GM12864 (cell line): Measurements from ENCODE around the gene ANO3.

Experiments used
- DNase-seq: peaks from one replicate; pipeline ENCODE4 v3.0.0-alpha.2; 2011; ENCODE audit warnings: low read depth
- H3K4me3 ChIP-seq: 2 replicates; pipeline ENCODE4 v1.5.1; 2011; ENCODE audit warnings: mild to moderate bottlenecking, low read depth, low read length, control low read depth
- TF ChIP-seq, protein P1 (sequence below): IDR thresholded peaks from 2 replicates; pipeline ENCODE4 v1.5.1; 2011; ENCODE audit warnings: low read depth, mild to moderate bottlenecking, moderate library complexity, low read length, control low read depth, inconsistent platforms; ENCODE audit errors: missing control alignments

Gene ANO3

DNA sequence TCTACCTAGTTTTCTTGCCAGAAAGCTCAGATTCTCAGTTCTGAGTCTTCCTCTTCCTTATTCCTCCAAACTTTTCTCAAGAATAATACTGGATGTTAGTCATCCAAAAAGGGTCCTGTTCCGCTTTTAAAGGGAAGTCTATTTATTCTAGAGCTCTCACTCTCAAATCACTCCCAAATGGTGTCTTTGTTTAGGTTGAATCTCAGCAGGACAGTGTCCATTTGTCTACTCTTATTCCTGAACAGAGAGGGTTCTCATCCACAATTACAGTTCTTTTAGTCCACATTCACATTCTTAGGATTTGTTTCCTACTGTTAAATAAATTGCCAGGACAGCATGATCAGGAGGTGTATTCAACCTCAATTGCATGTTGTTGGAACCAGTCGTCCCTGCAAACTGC is 178.8 kb downstream of the ANO3 start:
- H3K4me3 ChIP-seq, result no peak overlapping the region
- TF ChIP-seq, protein P1, sequence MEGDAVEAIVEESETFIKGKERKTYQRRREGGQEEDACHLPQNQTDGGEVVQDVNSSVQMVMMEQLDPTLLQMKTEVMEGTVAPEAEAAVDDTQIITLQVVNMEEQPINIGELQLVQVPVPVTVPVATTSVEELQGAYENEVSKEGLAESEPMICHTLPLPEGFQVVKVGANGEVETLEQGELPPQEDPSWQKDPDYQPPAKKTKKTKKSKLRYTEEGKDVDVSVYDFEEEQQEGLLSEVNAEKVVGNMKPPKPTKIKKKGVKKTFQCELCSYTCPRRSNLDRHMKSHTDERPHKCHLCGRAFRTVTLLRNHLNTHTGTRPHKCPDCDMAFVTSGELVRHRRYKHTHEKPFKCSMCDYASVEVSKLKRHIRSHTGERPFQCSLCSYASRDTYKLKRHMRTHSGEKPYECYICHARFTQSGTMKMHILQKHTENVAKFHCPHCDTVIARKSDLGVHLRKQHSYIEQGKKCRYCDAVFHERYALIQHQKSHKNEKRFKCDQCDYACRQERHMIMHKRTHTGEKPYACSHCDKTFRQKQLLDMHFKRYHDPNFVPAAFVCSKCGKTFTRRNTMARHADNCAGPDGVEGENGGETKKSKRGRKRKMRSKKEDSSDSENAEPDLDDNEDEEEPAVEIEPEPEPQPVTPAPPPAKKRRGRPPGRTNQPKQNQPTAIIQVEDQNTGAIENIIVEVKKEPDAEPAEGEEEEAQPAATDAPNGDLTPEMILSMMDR, result no peak
- no peak for DNase-seq

DNA sequence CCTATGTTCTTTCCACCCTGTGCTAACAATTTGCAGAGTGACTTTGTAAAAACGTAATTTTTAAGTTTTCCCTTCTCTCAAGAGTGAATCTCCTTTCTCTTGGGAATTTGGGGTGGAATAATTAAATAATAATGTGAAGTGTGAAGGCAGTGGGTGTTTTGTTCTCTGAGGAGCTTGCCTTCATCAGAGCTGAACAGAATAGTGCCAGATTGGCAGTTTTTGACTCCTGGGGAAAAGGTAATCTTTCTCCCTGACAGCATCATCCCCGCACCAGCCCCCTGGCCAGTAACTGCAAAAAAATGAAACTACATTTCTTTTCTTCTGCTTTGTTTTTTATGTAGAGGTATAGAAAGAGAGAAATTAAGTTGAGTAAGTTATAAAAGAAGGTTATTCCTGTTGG is 180.3 kb downstream of the ANO3 start:
- no peak for DNase-seq
- TF ChIP-seq, protein P1, result no peak
- no peak overlapping the region for H3K4me3 ChIP-seq

DNA sequence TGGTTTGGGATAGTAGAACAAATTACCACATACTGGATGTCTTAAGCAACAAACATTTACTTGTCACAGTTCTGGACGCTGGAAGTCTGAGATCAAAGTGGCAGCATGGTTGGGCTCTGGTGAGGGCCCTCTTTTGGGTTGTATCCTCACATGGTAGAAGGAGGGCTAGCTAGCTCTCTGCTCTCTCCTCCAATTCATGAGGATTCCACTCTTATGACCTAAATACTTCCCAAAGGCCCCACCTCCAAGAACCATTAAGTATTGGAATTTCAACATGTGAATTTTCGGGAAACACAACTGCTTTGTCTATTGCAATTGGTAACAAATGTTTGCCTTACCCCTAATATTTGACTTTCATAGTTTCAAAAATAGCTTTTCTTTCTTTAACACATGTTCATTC is 187.5 kb downstream of the ANO3 start:
- no peak for DNase-seq
- no peak overlapping the region for H3K4me3 ChIP-seq
- TF ChIP-seq, protein P1, result no peak

DNA sequence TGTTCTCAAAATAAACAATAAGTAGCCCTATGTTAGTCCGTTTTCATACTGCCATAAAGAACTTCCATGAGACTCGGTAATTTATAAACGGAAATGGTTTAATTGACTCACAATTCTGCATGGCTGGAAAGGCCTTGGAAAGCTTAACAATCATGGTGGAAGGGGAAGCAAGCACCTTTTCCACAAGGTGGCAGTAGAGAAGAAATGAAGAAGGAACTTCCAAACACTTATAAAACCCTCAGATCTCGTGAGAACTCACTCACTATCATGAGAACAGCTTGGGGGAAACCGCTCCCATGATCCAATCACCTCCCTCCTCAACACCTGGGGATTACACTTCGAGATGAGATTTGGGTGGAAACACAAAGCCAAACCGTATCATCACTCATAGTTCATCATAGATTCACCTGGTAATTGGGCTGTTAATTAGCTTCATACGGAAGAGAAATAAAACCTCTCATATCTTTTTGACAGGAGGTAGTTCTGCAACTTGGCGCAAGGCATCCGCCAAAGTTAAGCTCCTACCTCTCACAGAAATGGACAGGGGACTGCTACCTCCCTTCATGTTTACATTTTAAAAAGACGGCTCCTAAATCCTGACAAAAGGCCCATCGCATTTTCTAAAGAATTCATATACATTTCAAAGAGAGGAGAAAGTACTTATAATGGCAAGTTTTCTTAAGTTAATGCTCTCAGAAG is 191.1 kb downstream of the ANO3 start:
- peak; percentile 4 for DNase-seq
- TF ChIP-seq, protein P1, result peak; percentile 51

DNA sequence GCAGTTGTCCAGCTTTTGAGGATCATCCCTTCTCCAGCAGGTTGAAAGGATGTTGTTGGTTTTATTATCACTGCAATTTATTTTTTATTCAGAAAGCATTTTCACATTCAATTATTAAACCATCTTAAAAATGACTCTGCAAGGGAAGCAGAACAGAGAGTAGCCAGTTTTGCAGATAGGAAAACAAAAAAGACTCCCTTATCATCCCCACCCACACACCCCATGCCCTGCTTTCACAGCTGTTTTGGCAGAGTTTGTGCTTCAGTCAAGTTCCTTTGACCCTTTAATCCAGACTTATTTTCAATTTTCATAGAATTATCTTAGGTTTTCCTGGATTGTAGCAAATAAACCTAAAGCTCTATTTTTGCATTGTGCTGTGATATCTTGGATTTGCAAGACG is 195.8 kb downstream of the ANO3 start:
- no peak overlapping the region for H3K4me3 ChIP-seq
- no peak for DNase-seq
- TF ChIP-seq, protein P1, result no peak

More for the DNA sequence above, 191.1 kb downstream of the ANO3 start:
- H3K4me3 ChIP-seq, result no peak overlapping the region

DNA sequence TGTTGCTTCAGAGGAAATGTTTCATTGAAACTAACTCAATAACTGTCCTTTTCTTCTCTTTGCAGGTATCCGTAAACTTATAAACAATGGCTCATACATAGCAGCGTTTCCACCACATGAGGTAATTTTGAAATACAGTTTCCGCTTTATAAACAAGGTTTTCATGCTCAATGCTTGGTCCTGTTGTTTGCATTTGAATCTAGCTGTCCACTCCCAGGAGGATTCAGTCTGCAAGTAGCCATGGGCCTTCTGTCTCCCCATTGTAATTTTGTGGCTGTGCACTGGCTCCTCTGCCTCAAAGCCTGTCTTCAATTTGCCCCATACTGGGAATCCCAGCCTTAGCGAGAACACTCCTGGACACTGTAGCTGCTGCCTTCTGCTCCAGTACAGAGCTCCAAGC is 205.4 kb downstream of the ANO3 start:
- TF ChIP-seq, protein P1, result no peak
- no peak overlapping the region for H3K4me3 ChIP-seq
- no peak for DNase-seq

DNA sequence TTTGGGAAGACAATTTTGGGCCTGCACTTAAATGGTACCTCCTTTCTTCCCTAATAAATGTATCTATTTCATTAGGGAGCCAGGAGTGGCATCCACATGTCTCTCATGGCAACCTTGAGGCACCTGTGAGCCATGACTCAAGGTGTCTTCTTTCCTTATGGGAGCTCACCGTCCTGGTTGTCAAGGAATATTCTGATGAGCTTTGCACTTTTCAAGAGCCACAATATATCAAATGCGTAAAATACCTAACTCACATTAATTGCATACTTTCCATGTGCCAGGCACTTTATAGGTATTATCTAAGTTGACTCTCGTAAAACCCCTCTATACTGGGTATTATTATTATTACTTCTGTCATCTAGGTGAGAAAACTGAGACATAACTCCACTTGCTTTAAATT is 207.6 kb downstream of the ANO3 start:
- TF ChIP-seq, protein P1, result no peak
- DNase-seq, result no peak
- H3K4me3 ChIP-seq, result no peak overlapping the region
